Erythroblast (primary cell): ENCODE measurements around the gene CACNA1A.
"Not testable (repeated sequence)": the region's sequence is repeated elsewhere in the genome, so short reads cannot be mapped to it uniquely, and the experiment has no call there.

Experiments
- DNase-seq, 2 experiments: peaks; one replicate each; lab custom pipeline; 2025; lab: John Stamatoyannopoulos, UW
- GATA1 ChIP-seq: IDR thresholded peaks from 2 replicates; pipeline ENCODE4 v1.6.1; 2011; ENCODE audit warnings: low read depth, mild to moderate bottlenecking, control low read depth, low read length, moderate library complexity
- POLR2A ChIP-seq: IDR thresholded peaks from 2 replicates; pipeline ENCODE4 v1.6.1; 2011; ENCODE audit warnings: mild to moderate bottlenecking, low read length

The CACNA1A gene

GRCh38 chr19:13382633-13382938 is 123.7 kb downstream of the CACNA1A start:
- DNase-seq: no peak
- TF ChIP-seq GATA1: no peak
- TF ChIP-seq POLR2A: no peak

GRCh38 chr19:13381827-13382632 is 124.2 kb downstream of the CACNA1A start:
- TF ChIP-seq GATA1: no peak
- TF ChIP-seq POLR2A: no peak
- DNase-seq: no peak

- DNase-seq: no peak
- TF ChIP-seq GATA1 (no peak), POLR2A (no peak)
Measured at GRCh38 chr19:13376537-13376936, 129.7 kb downstream of the CACNA1A start.

- TF ChIP-seq POLR2A (no peak), GATA1 (no peak)
- no peak for DNase-seq
Measured at GRCh38 chr19:13373599-13373998, 132.7 kb downstream of the CACNA1A start.

GRCh38 chr19:13370948-13371347 is 135.3 kb downstream of the CACNA1A start:
- no peak for TF ChIP-seq GATA1
- no peak for TF ChIP-seq POLR2A
- DNase-seq: no peak

- DNase-seq: peak; percentile 16
- TF ChIP-seq POLR2A (no peak), GATA1 (no peak)
Measured at GRCh38 chr19:13366529-13367143, 139.6 kb downstream of the CACNA1A start.

GRCh38 chr19:13363954-13364353 is 142.3 kb downstream of the CACNA1A start:
- TF ChIP-seq POLR2A (no peak), GATA1 (no peak)
- DNase-seq: no peak

- TF ChIP-seq POLR2A: no peak
- DNase-seq: no peak
Measured at GRCh38 chr19:13363245-13363644, 143.0 kb downstream of the CACNA1A start.

- DNase-seq: no peak
- TF ChIP-seq POLR2A: no peak
- TF ChIP-seq GATA1: no peak
Measured at GRCh38 chr19:13362668-13363067, 143.6 kb downstream of the CACNA1A start.

GRCh38 chr19:13361726-13362125 is 144.6 kb downstream of the CACNA1A start:
- DNase-seq: not testable (repeated sequence)

GRCh38 chr19:13356686-13357280 is 149.5 kb downstream of the CACNA1A start:
- TF ChIP-seq GATA1 (no peak), POLR2A (no peak)
- DNase-seq: no peak

- TF ChIP-seq GATA1: no peak
- TF ChIP-seq POLR2A: no peak
- no peak for DNase-seq
Measured at GRCh38 chr19:13356185-13356584, 150.1 kb downstream of the CACNA1A start.

- no peak for DNase-seq
- TF ChIP-seq POLR2A (no peak), GATA1 (no peak)
Measured at GRCh38 chr19:13355356-13355755, 150.9 kb downstream of the CACNA1A start.

- DNase-seq: no peak
- no peak for TF ChIP-seq GATA1
- no peak for TF ChIP-seq POLR2A
Measured at GRCh38 chr19:13353625-13354024, 152.7 kb downstream of the CACNA1A start.

GRCh38 chr19:13350759-13351158 is 155.5 kb downstream of the CACNA1A start:
- no peak for TF ChIP-seq POLR2A
- TF ChIP-seq GATA1: no peak
- DNase-seq: no peak
